ENCODE measurements around the gene USP36.
"Not testable (repeated sequence)": the region's sequence is repeated elsewhere in the genome, so short reads cannot be mapped to it uniquely, and the experiment has no call there.

Gene USP36

DNA sequence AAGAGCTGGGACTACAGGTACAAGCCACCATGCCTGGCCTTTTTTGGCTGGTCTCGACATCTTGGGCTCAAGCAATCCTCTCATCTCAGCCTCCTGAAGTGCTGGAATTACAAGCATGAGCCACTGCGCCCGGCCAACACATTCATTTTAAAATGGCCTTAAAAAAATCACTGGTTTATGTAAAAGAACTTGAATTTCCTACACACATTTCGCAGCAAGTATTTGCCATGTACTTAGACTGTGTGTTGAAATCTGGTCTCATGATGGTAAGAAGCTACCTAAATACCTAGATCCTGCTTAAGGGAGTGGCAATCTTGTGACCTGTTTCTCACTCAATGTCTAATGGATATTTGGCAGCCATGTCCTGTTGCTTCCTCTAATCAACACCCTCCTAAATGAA lies 50.1 kb downstream of the USP36 start:
- DNase-seq (ENCODE audit: low spot score) = no peak

DNA sequence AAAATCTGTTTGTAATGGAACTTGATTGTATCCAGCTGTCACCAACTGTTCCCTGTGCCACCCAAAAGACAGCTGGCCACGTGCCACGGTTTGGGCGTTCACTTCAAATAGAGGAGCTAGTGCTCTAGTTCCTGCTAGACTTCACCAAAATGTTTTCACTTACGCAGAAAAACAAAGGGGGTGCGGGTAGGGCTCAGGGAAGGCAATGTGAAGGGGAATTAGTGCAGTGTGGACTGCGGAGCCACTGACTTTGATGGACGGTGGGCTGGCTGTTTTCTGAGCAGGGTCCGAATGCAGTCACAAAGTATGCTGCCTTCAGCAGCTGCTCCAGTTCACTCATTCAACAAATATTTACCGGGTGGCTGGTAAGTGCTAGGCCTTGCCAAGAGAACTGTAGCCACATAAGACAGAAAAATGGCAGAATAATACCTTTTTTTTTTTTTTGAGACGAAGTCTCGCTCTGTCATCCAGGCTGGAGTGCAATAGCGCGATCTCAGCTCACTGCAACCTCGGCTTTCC lies 50.9 kb downstream of the USP36 start:
- DNase-seq (ENCODE audit: low spot score) = no peak

GRCh38 chr17:78789149-78789662 lies 51.4 kb downstream of the USP36 start:
- DNase-seq (ENCODE audit: low spot score) = no peak

DNA sequence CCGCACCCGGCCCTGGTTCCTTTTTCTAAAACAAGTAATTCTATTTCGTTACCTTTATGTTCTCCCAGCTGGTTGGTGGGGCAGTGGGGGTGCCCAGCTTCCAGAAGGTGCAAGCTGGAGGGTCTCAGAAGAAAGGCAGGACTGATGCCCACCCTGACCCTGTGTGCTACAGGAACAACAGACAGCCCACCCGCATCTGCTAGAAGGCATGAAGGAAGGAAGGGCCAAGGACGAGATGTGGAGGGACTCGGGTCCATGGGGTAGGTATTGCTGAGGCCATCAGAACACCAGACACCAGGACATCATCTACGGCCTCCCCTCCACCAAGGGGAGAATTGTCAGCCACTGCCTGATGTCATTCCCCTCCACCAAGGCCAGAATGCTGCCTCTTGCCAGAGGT lies 52.2 kb downstream of the USP36 start:
- no peak for DNase-seq (ENCODE audit: low spot score)

GRCh38 chr17:78787444-78787843 lies 53.2 kb downstream of the USP36 start:
- no peak for DNase-seq (ENCODE audit: low spot score)

DNA sequence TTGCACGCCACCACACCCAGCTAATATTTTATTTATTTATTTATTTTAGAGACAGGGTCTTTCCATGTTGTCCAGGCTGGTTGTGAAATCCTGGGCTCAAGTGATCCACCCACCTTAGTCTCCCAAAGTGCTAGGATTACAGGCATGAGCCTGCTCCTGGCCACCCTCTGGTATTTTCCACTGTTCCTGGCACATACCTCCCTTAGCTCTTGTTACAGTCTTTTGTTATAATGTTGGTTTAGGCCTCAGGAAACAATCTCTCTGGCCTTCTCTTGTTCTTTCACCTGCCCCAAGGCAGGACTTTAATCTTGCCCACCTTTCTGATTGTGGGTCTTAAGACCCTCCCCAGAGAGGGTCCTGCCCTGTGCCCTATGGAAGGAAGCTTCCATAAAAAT lies 55.0 kb downstream of the USP36 start:
- DNase-seq (ENCODE audit: low spot score) = no peak

DNA sequence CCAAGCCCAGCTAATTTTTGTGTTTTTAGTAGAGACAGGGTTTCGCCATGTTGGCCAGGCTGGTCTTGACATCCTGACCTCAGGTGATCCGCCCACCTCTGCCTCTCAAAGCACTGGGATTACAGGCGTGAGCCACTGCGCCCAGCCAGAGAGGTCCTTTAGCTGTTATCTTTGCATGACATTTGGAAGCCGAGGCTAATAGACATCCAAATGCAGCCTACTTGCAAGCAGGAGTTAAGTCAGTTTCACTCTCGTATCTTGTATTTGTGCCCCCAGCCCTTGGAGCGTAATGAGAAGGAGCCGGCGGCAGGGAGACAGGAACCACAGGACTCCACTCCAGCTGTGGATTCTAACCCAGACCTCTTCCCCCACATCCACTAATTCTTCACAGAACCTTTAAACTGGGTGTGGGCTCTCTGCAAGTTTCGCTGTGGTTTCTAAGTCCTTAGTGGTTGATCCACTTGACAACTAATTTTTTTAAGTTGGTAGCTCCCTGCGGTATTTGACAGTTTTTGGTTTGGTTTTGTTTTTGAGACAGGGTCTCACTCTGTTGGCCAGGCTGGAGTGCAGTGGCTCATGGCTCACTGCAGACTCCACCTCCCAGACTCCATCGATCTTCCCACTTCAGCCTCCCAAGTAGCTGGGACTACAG lies 55.5 kb downstream of the USP36 start:
- DNase-seq (ENCODE audit: low spot score) = no peak

DNA sequence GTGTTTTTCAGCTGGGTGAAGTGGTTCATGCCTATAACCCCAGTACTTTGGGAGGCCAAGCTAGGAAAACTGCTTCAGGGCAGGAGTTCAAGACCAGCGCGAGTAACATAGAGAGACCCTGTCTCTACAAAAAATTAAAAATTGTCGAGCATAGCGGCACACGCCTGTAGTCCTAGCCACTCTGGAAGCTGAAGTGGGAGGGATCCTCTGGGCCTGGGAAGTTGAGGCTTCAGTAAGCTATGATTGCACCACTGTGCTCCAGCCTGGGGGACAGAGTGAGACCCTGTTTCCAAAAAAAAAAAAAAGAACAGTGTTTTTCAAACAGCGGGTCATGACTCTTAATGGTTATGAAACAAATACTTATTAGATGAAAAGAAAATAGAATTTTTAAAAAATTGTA lies 56.3 kb downstream of the USP36 start:
- no peak for DNase-seq (ENCODE audit: low spot score)

GRCh38 chr17:78783711-78784324 lies 56.8 kb downstream of the USP36 start:
- DNase-seq (ENCODE audit: low spot score) = no peak

- DNase-seq (ENCODE audit: low spot score) = no peak
Measured at GRCh38 chr17:78781893-78782304, 58.7 kb downstream of the USP36 start, which contains the start of gene CYTH1. Gene CYTH1 (minus strand): TSS chr17:78782273. CDS start chr17:78782223, 50 bp downstream.

GRCh38 chr17:78781104-78781892 lies 59.3 kb downstream of the USP36 start:
- peak; percentile 22 for DNase-seq (ENCODE audit: low spot score)

- DNase-seq (ENCODE audit: low spot score) = no peak
Measured at GRCh38 chr17:78780335-78780734, 60.3 kb downstream of the USP36 start.

DNA sequence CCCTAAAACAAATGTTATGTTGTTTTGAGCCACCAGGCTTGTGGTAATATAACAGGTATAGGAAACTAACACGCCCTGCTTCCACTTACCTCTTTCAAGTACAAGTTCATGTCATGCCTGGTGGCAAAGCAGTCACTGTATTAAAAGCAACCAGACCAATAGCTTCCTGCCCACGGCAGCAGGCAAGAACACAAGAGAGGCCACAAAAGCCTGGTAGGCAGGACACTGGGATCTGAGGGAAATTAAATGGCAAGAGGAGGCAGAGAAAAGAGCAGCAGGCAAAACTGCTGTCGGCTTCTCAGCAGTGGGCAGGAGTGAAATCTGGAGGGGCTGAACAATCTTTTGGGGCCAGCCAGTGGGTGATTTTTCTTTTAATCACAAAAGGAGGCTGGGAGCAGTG lies 60.8 kb downstream of the USP36 start:
- peak; percentile 74 for DNase-seq (ENCODE audit: low spot score)

DNA sequence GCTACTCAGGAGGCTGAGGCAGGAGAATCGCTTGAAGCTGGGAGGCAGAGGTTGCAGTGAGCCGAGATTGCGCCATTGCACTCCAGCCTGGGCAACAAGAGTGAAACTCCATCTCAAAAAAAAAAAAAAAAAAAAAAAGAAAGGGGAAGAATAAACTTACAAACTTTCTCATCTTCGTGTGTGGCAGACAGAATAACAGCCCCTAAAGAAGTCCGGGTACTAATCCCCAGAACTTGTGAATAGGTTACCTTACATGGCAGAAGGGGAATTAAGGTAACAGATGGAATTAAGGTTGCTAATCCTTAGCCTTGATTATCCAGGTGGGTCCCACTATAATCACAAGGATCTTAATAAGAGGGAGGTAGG lies 61.3 kb downstream of the USP36 start:
- not testable (repeated sequence) for DNase-seq (ENCODE audit: low spot score)

DNA sequence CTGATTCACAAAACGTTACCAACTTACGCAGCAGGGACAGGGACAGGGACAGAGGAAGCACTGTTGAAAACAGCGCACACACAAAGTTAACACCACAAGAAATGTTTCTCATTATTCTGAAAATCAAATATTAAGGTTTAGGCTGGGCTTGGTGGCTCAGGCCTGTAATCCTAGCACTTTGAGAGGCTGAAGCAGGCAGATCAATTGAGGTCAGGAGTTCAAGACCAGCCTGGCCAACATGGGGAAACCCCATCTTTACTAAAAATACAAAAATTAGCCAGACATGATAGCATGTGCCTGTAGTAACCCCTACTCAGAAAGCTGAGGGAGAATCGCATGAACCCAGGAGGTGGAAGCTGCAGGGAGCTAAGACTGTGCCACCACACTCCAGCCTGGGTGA lies 62.7 kb downstream of the USP36 start:
- no peak for DNase-seq (ENCODE audit: low spot score)

GRCh38 chr17:78774956-78775571 lies 65.5 kb downstream of the USP36 start:
- no peak for DNase-seq (ENCODE audit: low spot score)

DNA sequence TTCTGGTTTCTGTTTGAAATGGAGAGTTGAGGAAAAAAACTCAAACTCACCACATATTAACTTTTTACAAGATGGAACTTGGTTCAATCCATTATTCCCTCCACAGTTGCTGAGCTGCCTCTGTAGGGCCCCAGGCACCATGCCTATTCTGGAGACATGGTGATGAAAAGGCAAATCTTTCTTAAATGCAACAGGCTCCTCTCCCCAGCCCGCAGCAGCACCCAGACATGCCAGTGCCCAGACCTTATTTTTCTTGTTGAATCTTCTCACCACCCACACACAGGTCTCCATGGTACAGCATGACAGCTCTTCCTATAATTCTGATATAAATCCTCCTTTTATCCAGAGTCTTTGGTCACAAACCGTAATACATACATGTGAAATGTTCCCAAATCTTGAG lies 66.2 kb downstream of the USP36 start:
- DNase-seq (ENCODE audit: low spot score) = no peak

DNA sequence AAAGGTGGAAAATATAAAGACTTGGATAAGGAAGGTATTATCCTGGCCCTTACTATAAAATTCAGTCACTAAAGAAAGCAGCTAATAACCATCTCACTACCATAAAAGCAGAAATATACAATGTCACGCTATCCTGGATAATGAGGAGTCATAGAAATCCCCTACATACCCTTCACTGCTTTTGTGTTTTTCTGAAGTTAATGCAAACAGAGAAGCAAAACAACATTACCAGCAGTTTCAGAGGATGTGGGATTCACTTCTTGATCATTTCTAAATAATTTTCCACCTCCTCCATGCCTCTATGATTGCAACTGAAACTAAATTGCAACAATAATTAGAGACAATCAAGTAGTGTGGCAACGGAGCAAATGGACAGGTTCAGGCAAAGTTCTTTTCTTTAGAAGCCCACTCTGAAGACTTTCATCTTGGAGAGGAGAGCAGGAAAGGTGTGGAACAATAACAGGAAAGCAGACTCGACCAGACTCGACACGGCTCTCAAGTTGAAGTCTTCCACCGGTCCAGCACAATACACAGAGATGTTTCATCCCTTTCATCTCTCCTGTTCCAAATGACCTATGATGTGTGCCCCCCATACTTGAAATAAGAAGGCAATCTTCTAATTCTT lies 68.7 kb downstream of the USP36 start:
- DNase-seq (ENCODE audit: low spot score) = no peak

DNA sequence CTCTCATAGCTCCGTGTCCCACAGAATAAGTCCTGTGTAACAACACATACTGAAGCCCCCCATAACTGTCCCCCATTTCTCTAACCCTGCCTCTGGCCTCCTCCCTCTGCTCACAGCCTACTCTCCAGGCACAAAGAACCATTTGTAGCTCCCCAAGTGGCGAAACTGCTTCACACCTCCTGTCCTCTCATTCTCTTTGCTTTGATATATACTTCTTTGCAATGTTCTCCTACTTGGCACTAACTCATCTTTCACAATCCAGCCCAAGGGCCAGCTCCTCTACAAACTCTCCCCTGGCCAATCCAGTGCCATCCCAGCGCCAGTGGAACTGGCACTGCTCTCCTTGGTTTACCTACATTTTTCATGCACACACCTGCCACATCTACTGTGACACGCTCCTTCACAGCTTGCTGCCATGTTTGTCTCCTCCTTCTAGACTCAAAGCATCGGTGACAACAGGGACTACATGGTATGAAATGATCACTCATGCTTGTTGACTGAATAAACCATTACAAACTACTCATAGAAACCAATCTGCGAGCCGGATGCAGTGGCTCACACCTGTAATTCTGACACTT lies 71.3 kb downstream of the USP36 start:
- DNase-seq (ENCODE audit: low spot score) = no peak

DNA sequence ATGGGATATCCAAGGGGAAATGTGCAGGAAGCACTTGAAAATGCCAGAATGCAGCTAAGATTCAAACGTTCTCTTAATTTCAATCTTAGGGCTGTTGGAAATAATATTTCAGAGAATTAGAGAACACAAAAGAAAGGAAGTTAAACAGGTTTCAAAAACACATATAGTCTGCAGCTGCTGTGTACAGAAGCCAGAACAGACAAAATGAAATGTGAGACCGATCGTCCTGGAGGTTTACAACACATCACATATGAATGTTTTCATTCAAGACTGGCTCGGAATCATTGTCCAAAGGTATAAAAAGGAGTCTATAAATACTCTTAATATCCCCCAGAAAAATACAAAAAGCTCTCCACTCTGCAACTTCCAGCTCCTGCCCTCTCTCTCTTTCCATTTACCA lies 72.8 kb downstream of the USP36 start:
- DNase-seq (ENCODE audit: low spot score) = no peak

- no peak for DNase-seq (ENCODE audit: low spot score)
Measured at GRCh38 chr17:78766743-78767294, 73.8 kb downstream of the USP36 start.
